Natural killer cell (primary cell): Measurements from ENCODE around the gene GPC5. TPM values are rescaled to one million over a fixed set of nuclear protein-coding genes. Genes with fewer than 3 reads are reported as not detected.

Experiments
- ATAC-seq, 3 donors: fragments of 150-1000 bp in 2 of 3; fragments of 200-7000 bp in 1 of 3; cut with Tn5 transposase; 1 replicate in 1 of 3; 2 replicates in 2 of 3; pipeline ENCODE4 v1.10.0; 2021; ENCODE audit warnings: mild to moderate bottlenecking in 2 of 3, moderate library complexity in 2 of 3
- DNase-seq, 2 donors: peaks; one replicate each; pipeline versions ENCODE4 v3.0.0 to v3.0.0-alpha.2; 2013 to 2021; ENCODE audit warnings: mixed read lengths in 1 of 2
- H3K27ac ChIP-seq: one replicate; pipeline ENCODE4 v1.5.1; 2013; ENCODE audit warnings: mild to moderate bottlenecking, low read length
- H3K27me3 ChIP-seq: one replicate; pipeline ENCODE4 v1.6.1; 2013; ENCODE audit warnings: low read length; ENCODE audit not compliant: control insufficient read depth, insufficient read depth
- H3K36me3 ChIP-seq: one replicate; pipeline ENCODE4 v1.6.1; 2013; ENCODE audit warnings: low read length; ENCODE audit not compliant: control insufficient read depth, insufficient read depth
- H3K4me1 ChIP-seq: one replicate; pipeline ENCODE4 v1.6.1; 2013; ENCODE audit warnings: low read length; ENCODE audit not compliant: control insufficient read depth, insufficient read depth
- H3K4me3 ChIP-seq: one replicate; pipeline ENCODE4 v1.5.1; 2013; ENCODE audit warnings: low read length
- H3K9me3 ChIP-seq: one replicate; pipeline ENCODE4 v1.6.1; 2013; ENCODE audit warnings: low read length; ENCODE audit not compliant: control insufficient read depth, insufficient read depth
- H3K27ac Mint-ChIP-seq, 2 donors: one replicate each; pipeline ENCODE4 v1.8.0; 2022; ENCODE audit warnings: mild to moderate bottlenecking in 2 of 2, mixed read lengths in 2 of 2, moderate library complexity in 1 of 2
- H3K27me3 Mint-ChIP-seq, 2 donors: one replicate each; pipeline ENCODE4 v1.8.0; 2022; ENCODE audit warnings: low read depth in 2 of 2, mixed read lengths in 2 of 2
- H3K36me3 Mint-ChIP-seq: one replicate; pipeline ENCODE4 v1.8.0; 2022; ENCODE audit warnings: mixed read lengths
- H3K4me1 Mint-ChIP-seq, 2 donors: one replicate each; pipeline ENCODE4 v1.8.0; 2022; ENCODE audit warnings: mixed read lengths in 2 of 2
- H3K4me3 Mint-ChIP-seq: one replicate; pipeline ENCODE4 v1.8.0; 2022; ENCODE audit warnings: mild to moderate bottlenecking, moderate library complexity, mixed read lengths
- H3K9me3 Mint-ChIP-seq, 2 donors: one replicate each; pipeline ENCODE4 v1.8.0; 2022; ENCODE audit warnings: mixed read lengths in 2 of 2
- CTCF ChIP-seq: fragments of 200-600 bp; IDR thresholded peaks from one replicate; pipeline ENCODE4 v1.8.0; 2022; ENCODE audit warnings: antibody characterized with exemption
- WGBS: methylation state at CpG from one replicate; pipeline ENCODE4 v1.1.7; 2013; ENCODE audit warnings: missing lambda C conversion rate; ENCODE audit not compliant: insufficient coverage; 5-methylcytosine and 5-hydroxymethylcytosine counted together
- intact Hi-C: fragments of 100-400 bp; cut with micrococcal nuclease; formaldehyde crosslinking; loops from one replicate; pipeline ENCODE4 v1.14.2; 2022
- total RNA-seq, 4 donors: library from RNA; stranded (reverse); fragments of 120-200 nt in 1 of 4; gene quantifications; one replicate each; pipeline versions ENCODE4 v1.2.3 to v1.2.4, GENCODE V29; 2013 to 2022

GPC5 gene
- total RNA-seq, 3 donors from 2014 or later (not counting 1 experiment from before 2014, with no cell fraction given): not detected

- H3K4me3 Mint-ChIP-seq: no peak overlapping the region
- H3K27me3 Mint-ChIP-seq: no peaks in the 10 kb centered on the region
- DNase-seq (no peak), ATAC-seq (no peak)
- no peak overlapping the region for H3K4me3 ChIP-seq
- H3K36me3 ChIP-seq: no peaks in the 10 kb centered on the region
- H3K4me1 ChIP-seq: no peaks in the 10 kb centered on the region
- intact Hi-C loops: no loop called here
- no peaks in the 10 kb centered on the region for H3K4me1 Mint-ChIP-seq
- peaks cover 15 to 25% of the 10 kb centered on the region in 2 donors for H3K9me3 Mint-ChIP-seq
- H3K27me3 ChIP-seq: no peaks in the 10 kb centered on the region
- H3K27ac Mint-ChIP-seq: no peak overlapping the region
- no peaks in the 10 kb centered on the region for H3K36me3 Mint-ChIP-seq
- H3K9me3 ChIP-seq: no peaks in the 10 kb centered on the region
- 91% methylated on average over 1 of the region's 1 CpG for WGBS
- no peak overlapping the region for H3K27ac ChIP-seq
- no peak for TF ChIP-seq CTCF
Observed at GRCh38 chr13:92444244-92444643, 1045.8 kb downstream of the GPC5 start.

GRCh38 chr13:92451060-92451459 lies 1052.6 kb downstream of the GPC5 start:
- no peaks in the 10 kb centered on the region for H3K36me3 Mint-ChIP-seq
- intact Hi-C loops: no loop called here
- ATAC-seq (no peak), DNase-seq (no peak)
- Histone ChIP-seq H3K4me1 (no peaks in the 10 kb centered on the region), H3K27me3 (no peaks in the 10 kb centered on the region), H3K4me3 (no peak overlapping the region), H3K27ac (no peak overlapping the region), H3K36me3 (no peaks in the 10 kb centered on the region), H3K9me3 (no peaks in the 10 kb centered on the region)
- 100% methylated on average over 1 of the region's 1 CpG for WGBS
- H3K4me3 Mint-ChIP-seq: no peak overlapping the region
- no peak for TF ChIP-seq CTCF
- H3K9me3 Mint-ChIP-seq: peaks cover 8 to 11% of the 10 kb centered on the region in 2 donors
- H3K27ac Mint-ChIP-seq: no peak overlapping the region
- no peaks in the 10 kb centered on the region for H3K4me1 Mint-ChIP-seq
- H3K27me3 Mint-ChIP-seq: no peaks in the 10 kb centered on the region

GRCh38 chr13:92452840-92453239 lies 1054.4 kb downstream of the GPC5 start:
- no peaks in the 10 kb centered on the region for H3K4me1 Mint-ChIP-seq
- WGBS: 88% methylated on average over 6 of the region's 6 CpGs
- intact Hi-C loops: no loop called here
- H3K4me3 Mint-ChIP-seq: no peak overlapping the region
- no peaks in the 10 kb centered on the region for H3K9me3 ChIP-seq
- DNase-seq (no peak), ATAC-seq (no peak)
- no peak overlapping the region for H3K4me3 ChIP-seq
- H3K27ac Mint-ChIP-seq: no peak overlapping the region
- peaks cover 14 to 15% of the 10 kb centered on the region in 2 donors for H3K9me3 Mint-ChIP-seq
- H3K27me3 Mint-ChIP-seq: no peaks in the 10 kb centered on the region
- H3K4me1 ChIP-seq: no peaks in the 10 kb centered on the region
- no peak overlapping the region for H3K27ac ChIP-seq
- no peaks in the 10 kb centered on the region for H3K36me3 ChIP-seq
- no peaks in the 10 kb centered on the region for H3K27me3 ChIP-seq
- no peaks in the 10 kb centered on the region for H3K36me3 Mint-ChIP-seq
- TF ChIP-seq CTCF: no peak

- no peaks in the 10 kb centered on the region for H3K36me3 ChIP-seq
- Mint-ChIP-seq H3K4me1 (no peaks in the 10 kb centered on the region), H3K4me3 (no peak overlapping the region), H3K27ac (no peak overlapping the region), H3K9me3 (peaks cover 15 to 27% of the 10 kb centered on the region in 2 donors), H3K27me3 (no peaks in the 10 kb centered on the region), H3K36me3 (no peaks in the 10 kb centered on the region)
- H3K9me3 ChIP-seq: peaks cover 8% of the 10 kb centered on the region
- ATAC-seq (no peak), DNase-seq (no peak)
- H3K27me3 ChIP-seq: no peaks in the 10 kb centered on the region
- intact Hi-C loops: no loop called here
- WGBS: 81% methylated on average over 3 of the region's 4 CpGs
- H3K4me1 ChIP-seq: no peaks in the 10 kb centered on the region
- no peak for TF ChIP-seq CTCF
- H3K4me3 ChIP-seq: no peak overlapping the region
- H3K27ac ChIP-seq: no peak overlapping the region
Observed at GRCh38 chr13:92459306-92459705, 1060.9 kb downstream of the GPC5 start.
